Upper lobe of left lung (tissue), 4 donors: ENCODE measurements around the gene HDGFL2.

Experiments
- CTCF ChIP-seq, 6 experiments: fragments of 450-650 bp in 4 of 6; fragments of 200-600 bp in 2 of 6; sonication (generic) in 2 of 6; IDR thresholded peaks; one replicate each; pipeline ENCODE4 v1.5.1; 2016 to 2019; ENCODE audit warnings: antibody characterized with exemption in 6 of 6
- POLR2A ChIP-seq, 4 donors: fragments of 450-650 bp; IDR thresholded peaks; one replicate each; pipeline ENCODE4 v1.5.1; 2016 to 2017; ENCODE audit warnings: antibody characterized with exemption in 4 of 4, mild to moderate bottlenecking in 2 of 4
- POLR2AphosphoS5 ChIP-seq, 2 donors: sonication (generic); formaldehyde crosslinking; IDR thresholded peaks; one replicate each; pipeline ENCODE4 v1.5.1; 2017; ENCODE audit warnings: antibody characterized with exemption in 2 of 2

GRCh38 chr19:4474514-4475022 lies 2.5 kb downstream of the HDGFL2 start:
- TF ChIP-seq CTCF (IDR thresholded peaks at IDR 0.05) (no peak), POLR2AphosphoS5 (IDR thresholded peaks at IDR 0.05) (no peak), POLR2A (IDR thresholded peaks at IDR 0.05) (no peak)
